ENCODE results near the gene PKP2.

The PKP2 gene

GRCh38 chr12:32896432-32897280 is at the start of gene PKP2:
TSS of gene PKP2 (minus strand) at chr12:32896777. CDS start at chr12:32896731, 46 bp downstream.
- no peak for TF ChIP-seq CTCF (IDR thresholded peaks at IDR 0.05; ENCODE audit: low read depth, low read length, missing control alignments)
- in situ Hi-C loops (cut with HindIII; ENCODE audit: low sequenced_read_pairs) = no loop called here
- H3K4me3 ChIP-seq (ENCODE audit: low read depth, low read length) = peak within 1 kb of the TSS; percentile 53
- no peak for DNase-seq (ENCODE audit: low read depth)

- H3K4me3 ChIP-seq (ENCODE audit: low read depth, low read length) = no peak overlapping the region
- no peak for TF ChIP-seq CTCF (IDR thresholded peaks at IDR 0.05; ENCODE audit: low read depth, low read length, missing control alignments)
- no peak for DNase-seq (ENCODE audit: low read depth)
- in situ Hi-C loops (cut with HindIII; ENCODE audit: low sequenced_read_pairs) = no loop called here
These were observed 47.6 kb upstream of the PKP2 start for GRCh38 chr12:32944195-32944594.

- DNase-seq (ENCODE audit: low read depth) = no peak
- in situ Hi-C loops (cut with HindIII; ENCODE audit: low sequenced_read_pairs) = no loop called here
- no peak for TF ChIP-seq CTCF (IDR thresholded peaks at IDR 0.05; ENCODE audit: low read depth, low read length, missing control alignments)
- no peak overlapping the region for H3K4me3 ChIP-seq (ENCODE audit: low read depth, low read length)
These were observed 43.2 kb upstream of the PKP2 start for GRCh38 chr12:32939801-32940200.

GRCh38 chr12:32926963-32927362 is 30.4 kb upstream of the PKP2 start:
- TF ChIP-seq CTCF (IDR thresholded peaks at IDR 0.05; ENCODE audit: low read depth, low read length, missing control alignments) = no peak
- DNase-seq (ENCODE audit: low read depth) = no peak
- in situ Hi-C loops (cut with HindIII; ENCODE audit: low sequenced_read_pairs) = no loop called here
- H3K4me3 ChIP-seq (ENCODE audit: low read depth, low read length) = no peak overlapping the region

GRCh38 chr12:32926356-32926755 is 29.8 kb upstream of the PKP2 start:
- in situ Hi-C loops (cut with HindIII; ENCODE audit: low sequenced_read_pairs) = no loop called here
- no peak for TF ChIP-seq CTCF (IDR thresholded peaks at IDR 0.05; ENCODE audit: low read depth, low read length, missing control alignments)
- no peak overlapping the region for H3K4me3 ChIP-seq (ENCODE audit: low read depth, low read length)
- DNase-seq (ENCODE audit: low read depth) = no peak

GRCh38 chr12:32922546-32923297 is 26.1 kb upstream of the PKP2 start:
- no peak overlapping the region for H3K4me3 ChIP-seq (ENCODE audit: low read depth, low read length)
- in situ Hi-C loops (cut with HindIII; ENCODE audit: low sequenced_read_pairs) = no loop called here
- TF ChIP-seq CTCF (IDR thresholded peaks at IDR 0.05; ENCODE audit: low read depth, low read length, missing control alignments) = no peak
- DNase-seq (ENCODE audit: low read depth) = no peak

Data from astrocyte of the cerebellum (primary cell).